Left colon (tissue), 2 donors: Measurements from ENCODE around the gene DHX9. TPM values are rescaled to one million over a fixed set of nuclear protein-coding genes. Genes with fewer than 3 reads are reported as not detected.
"Not testable (repeated sequence)": the region's sequence is repeated elsewhere in the genome, so short reads cannot be mapped to it uniquely, and the experiment has no call there.

Experiments
- ATAC-seq: fragments of 200-7000 bp; cut with Tn5 transposase; one replicate; pipeline ENCODE4 v1.9.1; 2020; ENCODE audit warnings: mild to moderate bottlenecking, moderate library complexity
- DNase-seq, 2 donors: peaks; one replicate each; pipeline ENCODE4 v3.0.0-alpha.2; 2020
- intact Hi-C, 2 donors: fragments of 100-400 bp; cut with DNase I in 1 of 2; cut with micrococcal nuclease in 1 of 2; formaldehyde crosslinking; loops; one replicate each; pipeline versions ENCODE4 v1.11.2 to v1.14.0; 2022; cut with DNase I, micrococcal nuclease
- total RNA-seq, 2 donors: library from RNA; stranded (reverse); fragmentation: NEBNext Ultra II Directional; extraction: Animal tissue kit (Norgen Biotek cat#: 25700); gene quantifications; one replicate each; pipeline ENCODE4 v1.2.1, GENCODE V29; 2021
- donor health status: DM: no; HTN: no; CAD: no.
- donor health status: DM: yes; HTN: yes; CAD: no.

Gene DHX9
- total RNA-seq, 2 donors from 2014 or later: 92.4 to 95.8 TPM

- DNase-seq: no peak
- ATAC-seq: no peak
- intact Hi-C loops: no loop called here
Measured at GRCh38 chr1:182877331-182877730, 38.2 kb downstream of the DHX9 start.

GRCh38 chr1:182877842-182878241, 38.7 kb downstream of the DHX9 start:
- intact Hi-C loops: no loop called here
- ATAC-seq (no peak), DNase-seq (no peak)

GRCh38 chr1:182884872-182885271, 45.7 kb downstream of the DHX9 start:
- ATAC-seq (no peak), DNase-seq (no peak)
- intact Hi-C loops: no loop called here

GRCh38 chr1:182885591-182885990, 46.4 kb downstream of the DHX9 start:
- DNase-seq (no peak), ATAC-seq (no peak)
- intact Hi-C loops: no loop called here

GRCh38 chr1:182886985-182887384, 47.8 kb downstream of the DHX9 start:
- intact Hi-C loops: no loop called here
- no peak for ATAC-seq
- DNase-seq: no peak

- ATAC-seq: no peak
- intact Hi-C loops: no loop called here
- DNase-seq: no peak
Measured at GRCh38 chr1:182888736-182889531, 49.8 kb downstream of the DHX9 start.

- DNase-seq (no peak), ATAC-seq (peak; percentile 5)
- intact Hi-C loops: no loop called here
Measured at GRCh38 chr1:182889997-182890396, 50.9 kb downstream of the DHX9 start.

- no peak for DNase-seq
- peak; percentile 11 for ATAC-seq
Measured at GRCh38 chr1:182890927-182891610, 51.9 kb downstream of the DHX9 start.

GRCh38 chr1:182897696-182898095, 58.5 kb downstream of the DHX9 start:
- DNase-seq: no peak
- no peak for ATAC-seq
- intact Hi-C loops: no loop called here

More at GRCh38 chr1:182890927-182891610, 51.9 kb downstream of the DHX9 start:
- intact Hi-C loops: no loop called here

GRCh38 chr1:182901946-182902345, 62.8 kb downstream of the DHX9 start:
- ATAC-seq, DNase-seq, intact Hi-C loops: not testable (repeated sequence)

- DNase-seq: no peak
Measured at GRCh38 chr1:182905321-182905720, 66.2 kb downstream of the DHX9 start.

GRCh38 chr1:182909578-182909977, 70.4 kb downstream of the DHX9 start:
- DNase-seq (no peak), ATAC-seq (no peak)
- intact Hi-C loops: no loop called here

More at GRCh38 chr1:182905321-182905720, 66.2 kb downstream of the DHX9 start:
- intact Hi-C loops: no loop called here
- no peak for ATAC-seq

GRCh38 chr1:182910143-182910542, 71.0 kb downstream of the DHX9 start:
- ATAC-seq (no peak), DNase-seq (no peak)
- intact Hi-C loops: no loop called here

- ATAC-seq: no peak
- DNase-seq: no peak
- intact Hi-C loops: no loop called here
Measured at GRCh38 chr1:182913401-182913800, 74.3 kb downstream of the DHX9 start.

- intact Hi-C loops: no loop called here
Measured at GRCh38 chr1:182917378-182917777, 78.2 kb downstream of the DHX9 start.

GRCh38 chr1:182925661-182926060, 86.5 kb downstream of the DHX9 start:
- ATAC-seq: no peak
- intact Hi-C loops: no loop called here
- no peak for DNase-seq

More at GRCh38 chr1:182917378-182917777, 78.2 kb downstream of the DHX9 start:
- DNase-seq (no peak), ATAC-seq (no peak)

GRCh38 chr1:182927693-182928433, 88.7 kb downstream of the DHX9 start:
- DNase-seq: no peak

GRCh38 chr1:182930985-182931384, 91.8 kb downstream of the DHX9 start:
- no peak for DNase-seq
- no peak for ATAC-seq
- intact Hi-C loops: no loop called here

More at GRCh38 chr1:182927693-182928433, 88.7 kb downstream of the DHX9 start:
- intact Hi-C loops: no loop called here
- no peak for ATAC-seq

GRCh38 chr1:182935716-182936115, 96.6 kb downstream of the DHX9 start:
- DNase-seq: no peak
- intact Hi-C loops: no loop called here
- ATAC-seq: no peak
